H9 (cell line): Measurements from ENCODE around the gene ARID3C. TPM values are rescaled to one million over a fixed set of nuclear protein-coding genes. Genes with fewer than 3 reads are reported as not detected.

ENCODE experiments used
- DNase-seq: peaks from one replicate; pipeline ENCODE4 v3.0.0-alpha.2; 2017
- H2AFZ ChIP-seq: one replicate; pipeline ENCODE4 v1.6.1; 2013; ENCODE audit warnings: mild to moderate bottlenecking, low read length, control low read depth, moderate library complexity
- H2AK5ac ChIP-seq: 2 replicates; pipeline ENCODE4 v1.6.1; 2013; ENCODE audit warnings: low read length, control low read depth, mixed read lengths; ENCODE audit not compliant: insufficient read length
- H2BK120ac ChIP-seq: one replicate; pipeline ENCODE4 v1.6.1; 2013; ENCODE audit warnings: low read depth, mild to moderate bottlenecking, low read length, control low read depth, inconsistent platforms; ENCODE audit not compliant: poor library complexity, severe bottlenecking
- H2BK12ac ChIP-seq: 2 replicates; pipeline ENCODE4 v1.6.1; 2013; ENCODE audit warnings: low read length, control low read depth, mixed read lengths, low read depth; ENCODE audit not compliant: insufficient read length
- H2BK15ac ChIP-seq: 2 replicates; pipeline ENCODE4 v1.6.1; 2013; ENCODE audit warnings: low read depth, low read length, control low read depth
- H2BK20ac ChIP-seq: one replicate; pipeline ENCODE4 v1.6.1; 2013; ENCODE audit warnings: low read depth, mild to moderate bottlenecking, low read length, control low read depth, inconsistent platforms; ENCODE audit not compliant: poor library complexity, severe bottlenecking
- H2BK5ac ChIP-seq: 2 replicates; pipeline ENCODE4 v1.6.1; 2013; ENCODE audit warnings: low read length, control low read depth, mixed read lengths; ENCODE audit not compliant: insufficient read length
- H3K14ac ChIP-seq: 2 replicates; pipeline ENCODE4 v1.6.1; 2013; ENCODE audit warnings: low read length, control low read depth; ENCODE audit not compliant: insufficient read depth
- H3K18ac ChIP-seq: 2 replicates; pipeline ENCODE4 v1.6.1; 2013; ENCODE audit warnings: low read depth, mild to moderate bottlenecking, mixed read lengths, low read length, control low read depth; ENCODE audit not compliant: insufficient read length
- H3K23ac ChIP-seq: 2 replicates; pipeline ENCODE4 v1.6.1; 2013; ENCODE audit warnings: low read length, control low read depth, mixed read lengths, low read depth; ENCODE audit not compliant: insufficient read length
- H3K23me2 ChIP-seq: 2 replicates; pipeline ENCODE4 v1.6.1; 2013; ENCODE audit warnings: low read depth, mild to moderate bottlenecking, mixed read lengths, low read length, control low read depth; ENCODE audit not compliant: insufficient read length, poor library complexity, severe bottlenecking
- H3K27ac ChIP-seq: 2 replicates; pipeline ENCODE4 v1.5.1; 2013; ENCODE audit warnings: low read length, control low read depth, mixed read lengths, low read depth; ENCODE audit not compliant: insufficient read length
- H3K27me3 ChIP-seq: 2 replicates; pipeline ENCODE4 v1.6.1; 2013; ENCODE audit warnings: low read length, control low read depth, inconsistent platforms; ENCODE audit not compliant: insufficient read depth
- H3K4ac ChIP-seq: 2 replicates; pipeline ENCODE4 v1.6.1; 2013; ENCODE audit warnings: low read depth, mild to moderate bottlenecking, control low read depth, inconsistent platforms, low read length, moderate library complexity
- H3K4me1 ChIP-seq: 2 replicates; pipeline ENCODE4 v1.6.1; 2013; ENCODE audit warnings: low read length, control low read depth, inconsistent platforms; ENCODE audit not compliant: insufficient read depth
- H3K4me2 ChIP-seq: 2 replicates; pipeline ENCODE4 v1.6.1; 2013; ENCODE audit warnings: low read length, control low read depth, mixed read lengths; ENCODE audit not compliant: insufficient read length, insufficient read depth
- H3K56ac ChIP-seq: 2 replicates; pipeline ENCODE4 v1.6.1; 2013; ENCODE audit warnings: low read depth, mild to moderate bottlenecking, mixed read lengths, low read length, control low read depth; ENCODE audit not compliant: insufficient read length
- H3K79me1 ChIP-seq: 2 replicates; pipeline ENCODE4 v1.6.1; 2013; ENCODE audit warnings: low read depth, mild to moderate bottlenecking, moderate library complexity, low read length, control low read depth, inconsistent platforms; ENCODE audit not compliant: insufficient read depth, poor library complexity, severe bottlenecking
- H3K79me2 ChIP-seq: 2 replicates; pipeline ENCODE4 v1.6.1; 2013; ENCODE audit warnings: low read length, control low read depth, inconsistent platforms; ENCODE audit not compliant: insufficient read depth
- H3K9ac ChIP-seq: 2 replicates; pipeline ENCODE4 v1.6.1; 2013; ENCODE audit warnings: low read length, control low read depth, mixed read lengths; ENCODE audit not compliant: insufficient read length; ENCODE audit errors: extremely low read depth
- H3K9me3 ChIP-seq: one replicate; pipeline ENCODE4 v1.6.1; 2013; ENCODE audit warnings: low read depth, low read length, inconsistent platforms; ENCODE audit not compliant: control insufficient read depth
- H3T11ph ChIP-seq: one replicate; pipeline ENCODE4 v1.6.1; 2013; ENCODE audit warnings: mild to moderate bottlenecking, low read length, control low read depth, inconsistent platforms
- H4K20me1 ChIP-seq: one replicate; pipeline ENCODE4 v1.6.1; 2013; ENCODE audit not compliant: control insufficient read depth, insufficient read length, insufficient read depth
- H4K5ac ChIP-seq: 2 replicates; pipeline ENCODE4 v1.6.1; 2013; ENCODE audit warnings: low read depth, mild to moderate bottlenecking, mixed read lengths, low read length, control low read depth; ENCODE audit not compliant: insufficient read length
- H4K8ac ChIP-seq: replicated peaks from 2 replicates; pipeline ENCODE4 v1.6.1; 2013; ENCODE audit warnings: low read length, control low read depth, mixed read lengths, low read depth; ENCODE audit not compliant: insufficient read length
- H4K91ac ChIP-seq: 2 replicates; pipeline ENCODE4 v1.6.1; 2013; ENCODE audit warnings: low read depth, mild to moderate bottlenecking, moderate library complexity, mixed read lengths, low read length, control low read depth; ENCODE audit not compliant: insufficient read length
- H3K27ac Mint-ChIP-seq, 3 experiments: 2 replicates in 2 of 3; 3 replicates in 1 of 3; pipeline ENCODE4 v1.8.0; 2020 to 2021; ENCODE audit warnings: mixed read lengths in 3 of 3, mild to moderate bottlenecking in 1 of 3, moderate library complexity in 1 of 3
- H3K27me3 Mint-ChIP-seq: 2 replicates; pipeline ENCODE4 v1.8.0; 2021; ENCODE audit warnings: low read depth, mild to moderate bottlenecking, moderate library complexity, mixed read lengths
- H3K36me3 Mint-ChIP-seq, 3 experiments: 2 replicates in 2 of 3; 3 replicates in 1 of 3; pipeline ENCODE4 v1.8.0; 2020 to 2021; ENCODE audit warnings: low read depth in 3 of 3, mixed read lengths in 3 of 3; ENCODE audit not compliant: insufficient read depth in 1 of 3
- H3K4me1 Mint-ChIP-seq, 2 experiments: 2 replicates each; pipeline ENCODE4 v1.8.0; 2020; ENCODE audit warnings: mixed read lengths in 2 of 2
- H3K4me3 Mint-ChIP-seq, 2 experiments: 2 replicates in 1 of 2; 3 replicates in 1 of 2; pipeline ENCODE4 v1.8.0; 2020 to 2021; ENCODE audit warnings: mild to moderate bottlenecking in 2 of 2, mixed read lengths in 2 of 2, moderate library complexity in 1 of 2
- H3K9me3 Mint-ChIP-seq, 2 experiments: 2 replicates in 1 of 2; 3 replicates in 1 of 2; pipeline ENCODE4 v1.8.0; 2020; ENCODE audit warnings: mild to moderate bottlenecking in 2 of 2, mixed read lengths in 2 of 2, moderate library complexity in 1 of 2
- CTCF ChIP-seq: fragments of 200-600 bp; sonication (generic); conservative IDR thresholded peaks from 3 replicates; pipeline ENCODE4 v1.8.0; 2021; ENCODE audit warnings: antibody characterized with exemption, mild to moderate bottlenecking
- WGBS: extraction: QIAGEN DNeasy Blood & Tissue Kit; methylation state at CpG from one replicate; pipeline ENCODE4 v1.1.7; 2013; ENCODE audit warnings: missing lambda C conversion rate, low lambda C conversion rate, mixed read lengths; ENCODE audit not compliant: insufficient read length; ENCODE audit errors: extremely low coverage; 5-methylcytosine and 5-hydroxymethylcytosine counted together
- total RNA-seq: library from RNA; stranded (reverse); gene quantifications from 2 replicates; pipeline ENCODE4 v1.2.1, GENCODE V29; 2021

The ARID3C gene
- total RNA-seq, 1 experiment from 2014 or later = not detected

GRCh38 chr9:34584970-34585369, 43.9 kb downstream of the ARID3C start:
- Histone ChIP-seq H4K5ac (no peak overlapping the region), H3K27me3 (peaks cover 57% of the 10 kb centered on the region), H2BK5ac (no peak overlapping the region), H2BK12ac (no peak overlapping the region), H3K79me1 (no peaks in the 10 kb centered on the region), H3K23me2 (peaks cover 13% of the 10 kb centered on the region), H3K18ac (no peak overlapping the region), H3K27ac (no peak overlapping the region), H2AK5ac (no peak overlapping the region), H3K56ac (no peak overlapping the region), H3T11ph (no peak overlapping the region), H2BK120ac (no peak overlapping the region), H4K91ac (no peak overlapping the region), H2AFZ (no peak overlapping the region), H3K79me2 (no peaks in the 10 kb centered on the region), H4K8ac (no peak overlapping the region), H3K4me2 (no peak overlapping the region), H2BK20ac (no peak overlapping the region), H3K14ac (no peak overlapping the region; the same call in 1 of the 2 replicates), H3K9me3 (no peaks in the 10 kb centered on the region), H3K9ac (no peak overlapping the region), H4K20me1 (peaks cover 3% of the 10 kb centered on the region), H2BK15ac (no peak overlapping the region), H3K23ac (no peak overlapping the region), H3K4me1 (peaks cover 8% of the 10 kb centered on the region; the same call in 1 of the 2 replicates), H3K4ac (no peak overlapping the region)
- Mint-ChIP-seq H3K27ac (no peak overlapping the region; a peak in 1 of 7 replicates), H3K9me3 (peaks cover 0 to 3% of the 10 kb centered on the region in 2 experiments; a peak in 1 of 5 replicates), H3K4me3 (no peak overlapping the region), H3K4me1 (peaks cover 33 to 38% of the 10 kb centered on the region in 2 experiments), H3K27me3 (peaks cover 100% of the 10 kb centered on the region), H3K36me3 (no peaks in the 10 kb centered on the region)
- no CpG with 5 or more reads among the region's 5 CpGs for WGBS
- TF ChIP-seq CTCF = no peak
- no peak for DNase-seq
